SK-N-MC (cell line): Measurements from ENCODE around the gene SOWAHA.

Experiments
- EZH2 ChIP-seq: fragments of 200-600 bp; sonication (generic); IDR thresholded peaks from one replicate; pipeline ENCODE4 v1.6.1; 2017; ENCODE audit warnings: antibody characterized with exemption
- FOXP2 ChIP-seq: optimal IDR thresholded peaks from 2 replicates; pipeline ENCODE3; 2011; ENCODE audit warnings: mild to moderate bottlenecking, moderate library complexity; ENCODE audit not compliant: insufficient read depth; ENCODE audit errors: extremely low read length, control extremely low read depth
- POLR2AphosphoS5 ChIP-seq: IDR thresholded peaks from 2 replicates; pipeline ENCODE4 v1.6.1; 2012; ENCODE audit warnings: mild to moderate bottlenecking, low read depth, low read length, borderline replicate concordance

DNA sequence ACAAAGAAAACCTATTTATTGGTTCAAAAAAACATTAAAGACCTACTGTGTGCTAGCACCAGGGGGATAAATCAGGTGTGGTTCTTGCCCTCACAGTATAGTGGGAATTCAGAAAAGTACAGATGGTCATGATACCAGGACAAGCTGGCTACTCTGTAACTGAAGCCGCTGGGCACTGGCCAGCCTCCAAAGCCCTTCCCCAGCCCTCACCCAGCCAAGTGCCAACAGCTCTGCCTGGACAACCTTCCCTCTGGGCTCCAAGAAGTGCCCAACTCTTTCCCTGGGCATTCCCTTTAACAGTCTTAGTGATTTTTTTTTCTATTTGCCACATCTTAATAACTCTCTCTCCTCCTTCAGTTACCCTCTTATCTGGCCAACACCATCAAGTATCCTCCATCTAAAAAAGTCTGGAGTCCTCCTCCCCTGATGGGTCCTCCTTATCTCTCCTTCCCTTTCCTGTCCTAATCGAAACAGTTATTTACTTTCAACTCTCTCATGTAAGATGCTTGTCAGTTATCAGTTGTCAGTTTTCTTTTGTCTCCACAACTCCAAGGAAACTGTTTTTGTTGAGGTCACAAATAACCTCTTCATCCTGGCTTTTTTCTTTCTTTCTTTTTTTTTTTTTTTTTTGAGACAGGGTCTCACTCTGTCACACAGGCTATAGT is 22.8 kb upstream of the SOWAHA start:
- no peak for TF ChIP-seq POLR2AphosphoS5
- TF ChIP-seq EZH2, result no peak
- TF ChIP-seq FOXP2, result no peak
